WTC11 (cell line): ENCODE results near the gene CCR5.

ENCODE experiments used
- CBFB ChIP-seq: sonication (generic); formaldehyde crosslinking; IDR thresholded peaks from 2 replicates; pipeline ENCODE4 v1.8.1; 2022; ENCODE audit warnings: mild to moderate bottlenecking, low read depth, missing genetic modification reagents
- E2F1 ChIP-seq: sonication (generic); formaldehyde crosslinking; IDR thresholded peaks from 2 replicates; pipeline ENCODE4 v1.8.0; 2022; ENCODE audit warnings: mild to moderate bottlenecking, missing genetic modification reagents
- SMAD3 ChIP-seq: sonication (generic); formaldehyde crosslinking; IDR thresholded peaks from 2 replicates; pipeline ENCODE4 v1.8.0; 2022; ENCODE audit warnings: missing genetic modification reagents, mild to moderate bottlenecking, borderline replicate concordance
- SMAD4 ChIP-seq: sonication (generic); formaldehyde crosslinking; IDR thresholded peaks from 2 replicates; pipeline ENCODE4 v1.8.0; 2022; ENCODE audit warnings: mild to moderate bottlenecking, missing genetic modification reagents
- ZNF263 ChIP-seq: sonication (generic); formaldehyde crosslinking; IDR thresholded peaks from 2 replicates; pipeline ENCODE4 v1.8.1; 2022; ENCODE audit warnings: low read depth, mild to moderate bottlenecking, moderate library complexity, missing genetic modification reagents
- ZNF425 ChIP-seq: fragments of 250-450 bp; sonication (Bioruptor Pico); conservative IDR thresholded peaks from 2 replicates; pipeline ENCODE4 v1.9.0; 2021; ENCODE audit warnings: mild to moderate bottlenecking
- TF ChIP-seq, protein P1 (sequence below): fragments of 250-450 bp; sonication (Bioruptor Pico); IDR thresholded peaks from 2 replicates; pipeline ENCODE4 v1.8.0; 2021; ENCODE audit warnings: mild to moderate bottlenecking

- TF ChIP-seq, protein P1, sequence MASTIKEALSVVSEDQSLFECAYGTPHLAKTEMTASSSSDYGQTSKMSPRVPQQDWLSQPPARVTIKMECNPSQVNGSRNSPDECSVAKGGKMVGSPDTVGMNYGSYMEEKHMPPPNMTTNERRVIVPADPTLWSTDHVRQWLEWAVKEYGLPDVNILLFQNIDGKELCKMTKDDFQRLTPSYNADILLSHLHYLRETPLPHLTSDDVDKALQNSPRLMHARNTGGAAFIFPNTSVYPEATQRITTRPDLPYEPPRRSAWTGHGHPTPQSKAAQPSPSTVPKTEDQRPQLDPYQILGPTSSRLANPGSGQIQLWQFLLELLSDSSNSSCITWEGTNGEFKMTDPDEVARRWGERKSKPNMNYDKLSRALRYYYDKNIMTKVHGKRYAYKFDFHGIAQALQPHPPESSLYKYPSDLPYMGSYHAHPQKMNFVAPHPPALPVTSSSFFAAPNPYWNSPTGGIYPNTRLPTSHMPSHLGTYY (CRISPR knock-in tag) = no peak
- no peak for TF ChIP-seq SMAD3 (CRISPR knock-in tag)
- no peak for TF ChIP-seq E2F1
- TF ChIP-seq SMAD4 (CRISPR knock-in tag) = no peak
- TF ChIP-seq CBFB (CRISPR knock-in tag) = no peak
- TF ChIP-seq ZNF425 (CRISPR knock-in tag) = no peak
- TF ChIP-seq ZNF263 (CRISPR knock-in tag) = no peak
These were observed 15.8 kb upstream of the CCR5 start for GRCh38 chr3:46354984-46355383.
